Muscle layer of colon (tissue), 2 donors: Measurements from ENCODE around the gene SYT14.
"Not testable (repeated sequence)": the region's sequence is repeated elsewhere in the genome, so short reads cannot be mapped to it uniquely, and the experiment has no call there.

Source experiments
- H3K27ac ChIP-seq: one replicate; pipeline ENCODE4 v1.7.0; 2013; ENCODE audit warnings: low read depth, mild to moderate bottlenecking, low read length, moderate library complexity
- H3K27me3 ChIP-seq, 2 donors: one replicate each; pipeline ENCODE4 v1.7.0; 2013; ENCODE audit warnings: low read length in 2 of 2, mild to moderate bottlenecking in 2 of 2; ENCODE audit not compliant: insufficient read depth in 2 of 2, control insufficient read depth in 1 of 2
- H3K36me3 ChIP-seq: one replicate; pipeline ENCODE4 v1.7.0; 2013; ENCODE audit warnings: mild to moderate bottlenecking, low read length; ENCODE audit not compliant: insufficient read depth
- H3K4me1 ChIP-seq: one replicate; pipeline ENCODE4 v1.7.0; 2013; ENCODE audit warnings: mild to moderate bottlenecking, low read length; ENCODE audit not compliant: insufficient read depth
- H3K4me3 ChIP-seq, 2 donors: one replicate each; pipeline ENCODE4 v1.7.0; 2013; ENCODE audit warnings: low read length in 2 of 2, low read depth in 1 of 2, mild to moderate bottlenecking in 1 of 2, moderate library complexity in 1 of 2
- H3K9ac ChIP-seq: one replicate; pipeline ENCODE4 v1.7.0; 2013; ENCODE audit warnings: low read length
- H3K9me3 ChIP-seq: one replicate; pipeline ENCODE4 v1.7.0; 2013; ENCODE audit warnings: mild to moderate bottlenecking, low read length
- donor health status: abdominal sarcoma.
- donor health status: Adenocarcinoma of cecum.

The SYT14 gene

DNA sequence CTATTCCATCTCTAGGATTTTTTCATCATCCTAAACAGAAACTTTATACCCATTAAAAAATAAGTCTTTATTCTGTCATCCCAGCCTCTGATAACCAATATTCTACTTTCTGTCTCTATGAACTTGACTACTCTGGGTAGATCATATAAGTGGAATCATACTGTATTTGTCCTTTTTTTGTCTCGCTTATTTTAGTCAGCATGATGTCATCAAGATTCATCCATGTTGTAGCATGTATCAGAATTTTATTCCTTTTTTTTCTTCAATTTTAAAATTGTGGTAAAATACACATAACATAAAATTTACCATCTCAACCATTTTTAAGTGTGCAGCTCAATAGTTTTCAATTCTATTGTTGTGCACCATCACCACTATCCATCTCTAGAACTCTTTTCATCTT lies 90.0 kb downstream of the SYT14 start:
- no peak overlapping the region for H3K9ac ChIP-seq
- no peak overlapping the region for H3K27ac ChIP-seq
- H3K9me3 ChIP-seq = no peaks in the 10 kb centered on the region
- H3K4me3 ChIP-seq = no peak overlapping the region
- H3K36me3 ChIP-seq = no peaks in the 10 kb centered on the region
- H3K27me3 ChIP-seq = no peaks in the 10 kb centered on the region
- no peaks in the 10 kb centered on the region for H3K4me1 ChIP-seq

DNA sequence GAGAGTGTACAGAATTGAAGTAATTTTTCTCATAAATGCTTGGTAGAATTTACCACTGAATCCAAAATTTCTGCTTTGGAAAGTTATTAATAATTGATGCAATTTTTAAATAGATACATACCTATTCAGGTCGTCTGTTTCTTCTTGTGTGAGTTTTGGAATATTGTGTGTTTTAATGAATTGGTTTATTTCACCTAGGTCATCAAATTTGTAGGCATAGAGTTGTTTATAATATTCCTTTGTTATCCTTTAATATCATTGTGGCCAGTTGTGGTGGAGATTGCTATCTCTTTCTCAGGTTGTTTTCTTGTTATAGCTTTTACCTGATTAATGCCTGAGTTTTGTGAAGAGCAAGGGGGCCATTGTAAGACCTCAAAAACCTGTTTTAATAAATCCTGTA lies 93.5 kb downstream of the SYT14 start:
- Histone ChIP-seq H3K4me1 (no peaks in the 10 kb centered on the region), H3K4me3 (no peak overlapping the region), H3K9ac (no peak overlapping the region), H3K36me3 (no peaks in the 10 kb centered on the region), H3K27ac (no peak overlapping the region), H3K9me3 (no peaks in the 10 kb centered on the region), H3K27me3 (no peaks in the 10 kb centered on the region)

DNA sequence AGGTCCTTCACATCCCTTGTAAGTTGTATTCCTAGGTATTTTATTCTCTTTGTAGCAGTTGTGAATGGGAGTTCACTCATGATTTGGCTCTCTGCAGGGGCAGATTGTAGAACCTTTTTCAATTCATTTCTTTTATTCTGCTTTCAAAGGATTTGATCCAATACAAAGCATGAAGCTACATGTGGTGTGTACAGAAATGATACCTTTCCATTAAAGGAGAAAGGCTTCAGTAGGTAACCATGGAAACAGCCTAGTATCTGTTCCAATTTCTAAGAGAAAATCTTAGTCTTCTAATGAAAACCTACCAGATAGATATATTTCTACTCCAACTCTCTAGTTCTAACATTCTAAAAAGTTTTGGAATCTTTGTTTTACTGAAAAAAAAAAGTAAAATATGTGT lies 105.0 kb downstream of the SYT14 start:
- Histone ChIP-seq H3K4me1 (no peaks in the 10 kb centered on the region), H3K27me3 (no peaks in the 10 kb centered on the region), H3K36me3 (no peaks in the 10 kb centered on the region), H3K27ac (no peak overlapping the region), H3K9me3 (no peaks in the 10 kb centered on the region), H3K9ac (no peak overlapping the region), H3K4me3 (no peak overlapping the region)

DNA sequence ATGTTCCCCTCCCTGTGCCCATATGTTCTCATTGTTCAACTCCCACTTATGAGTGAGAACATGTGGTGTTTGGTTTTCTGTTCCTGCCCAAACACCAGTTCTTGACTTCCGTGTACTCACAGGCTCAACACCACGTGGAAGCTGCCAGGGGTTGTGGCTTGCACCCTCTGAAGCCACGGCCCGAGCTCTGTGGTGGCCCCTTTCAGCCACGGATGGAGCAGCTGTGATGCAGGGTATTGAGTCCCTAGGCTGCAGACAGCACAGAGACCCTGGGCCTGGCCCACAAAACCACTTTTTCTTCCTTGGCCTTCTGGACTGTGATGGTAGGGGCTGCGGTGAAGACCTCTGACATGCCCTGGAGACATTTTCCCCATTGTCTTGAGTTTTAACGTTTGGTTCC lies 111.6 kb downstream of the SYT14 start:
- Histone ChIP-seq H3K36me3 (no peaks in the 10 kb centered on the region), H3K9me3 (no peaks in the 10 kb centered on the region), H3K27ac (no peak overlapping the region), H3K27me3 (no peaks in the 10 kb centered on the region), H3K4me1 (no peaks in the 10 kb centered on the region), H3K4me3 (no peak overlapping the region), H3K9ac (no peak overlapping the region)

DNA sequence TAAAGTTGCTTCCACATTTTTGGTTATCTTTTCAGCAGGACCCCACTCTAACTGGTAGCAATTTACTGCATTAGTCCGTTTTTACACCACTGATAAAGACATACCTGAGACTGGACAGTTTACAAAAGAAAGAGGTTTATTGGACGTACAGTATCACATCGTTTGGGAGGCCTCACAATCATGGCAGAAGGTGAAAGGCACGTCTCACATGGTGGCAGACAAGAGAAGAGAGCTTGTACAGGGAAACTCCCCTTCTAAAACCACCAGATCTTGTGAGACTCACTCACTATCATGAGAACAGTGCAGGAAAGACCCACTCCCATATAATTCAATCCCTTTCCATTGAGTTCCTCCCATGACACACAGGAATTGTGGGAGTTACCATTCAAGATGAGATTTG lies 112.5 kb downstream of the SYT14 start:
- not testable (repeated sequence) for H3K9ac ChIP-seq, H3K9me3 ChIP-seq, H3K36me3 ChIP-seq, H3K4me3 ChIP-seq, H3K27ac ChIP-seq, H3K27me3 ChIP-seq, H3K4me1 ChIP-seq

DNA sequence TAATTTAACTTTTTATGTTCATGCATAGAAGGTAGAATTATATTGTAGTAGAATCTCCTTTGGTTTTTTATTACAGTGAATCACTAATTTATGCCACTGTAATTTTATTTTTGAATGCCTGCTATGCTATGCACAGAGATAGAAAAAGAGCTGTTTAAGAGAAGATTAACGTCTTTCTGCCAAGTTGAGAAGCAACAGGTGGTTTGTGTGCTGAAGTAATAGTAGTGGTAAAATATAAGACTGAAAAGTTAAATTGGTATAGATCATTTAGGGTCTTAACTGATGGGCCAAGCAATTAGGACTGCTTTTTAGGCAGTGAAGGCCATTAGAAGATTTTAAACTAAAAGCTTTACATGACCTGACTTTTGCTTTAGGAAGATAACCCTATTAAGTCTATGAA lies 115.1 kb downstream of the SYT14 start:
- no peak overlapping the region for H3K27ac ChIP-seq
- no peaks in the 10 kb centered on the region for H3K36me3 ChIP-seq
- H3K9me3 ChIP-seq = no peaks in the 10 kb centered on the region
- H3K27me3 ChIP-seq = no peaks in the 10 kb centered on the region
- no peaks in the 10 kb centered on the region for H3K4me1 ChIP-seq
- no peak overlapping the region for H3K9ac ChIP-seq
- H3K4me3 ChIP-seq = no peak overlapping the region

DNA sequence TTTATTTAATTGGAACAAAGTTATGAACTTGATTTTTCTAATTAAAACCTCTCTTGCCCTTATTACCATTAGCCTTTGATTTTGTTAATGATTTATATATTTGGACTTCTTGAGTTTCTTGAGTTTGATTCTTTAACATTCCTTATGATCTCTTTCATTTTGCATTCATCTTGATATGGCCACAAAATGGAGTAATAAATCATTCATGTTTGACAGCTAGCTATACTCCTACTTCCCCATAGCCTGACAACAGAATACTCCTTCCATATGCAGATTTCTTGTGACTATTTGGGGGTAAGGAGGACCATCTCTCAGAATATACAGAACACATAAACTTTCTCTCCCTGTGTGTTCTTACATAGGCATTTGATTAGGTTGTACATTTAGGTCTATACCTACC lies 119.6 kb downstream of the SYT14 start:
- Histone ChIP-seq H3K36me3 (no peaks in the 10 kb centered on the region), H3K9me3 (no peaks in the 10 kb centered on the region), H3K4me1 (no peaks in the 10 kb centered on the region), H3K4me3 (no peak overlapping the region), H3K27ac (no peak overlapping the region), H3K9ac (no peak overlapping the region), H3K27me3 (no peaks in the 10 kb centered on the region)

DNA sequence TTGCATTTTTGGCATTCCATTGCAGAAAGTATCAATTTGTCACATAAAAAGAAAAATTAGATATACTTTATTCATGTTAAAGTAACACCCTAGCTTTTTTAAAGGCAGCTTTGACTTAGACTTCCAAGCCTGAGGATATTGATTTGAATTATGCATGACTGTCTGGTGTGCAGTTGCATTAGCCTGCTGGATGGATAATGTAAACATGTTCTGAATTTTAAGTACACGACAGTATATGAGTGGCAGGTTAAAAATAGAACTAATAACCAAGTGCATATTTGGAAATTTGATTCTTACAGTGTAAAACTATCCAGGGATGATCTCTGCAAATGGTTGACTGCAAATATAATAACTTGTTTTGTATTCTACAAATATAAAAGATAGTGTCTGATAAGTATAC lies 124.0 kb downstream of the SYT14 start:
- Histone ChIP-seq H3K4me3 (no peak overlapping the region), H3K9me3 (no peaks in the 10 kb centered on the region), H3K4me1 (no peaks in the 10 kb centered on the region), H3K27ac (no peak overlapping the region), H3K9ac (no peak overlapping the region), H3K36me3 (no peaks in the 10 kb centered on the region), H3K27me3 (no peaks in the 10 kb centered on the region)

DNA sequence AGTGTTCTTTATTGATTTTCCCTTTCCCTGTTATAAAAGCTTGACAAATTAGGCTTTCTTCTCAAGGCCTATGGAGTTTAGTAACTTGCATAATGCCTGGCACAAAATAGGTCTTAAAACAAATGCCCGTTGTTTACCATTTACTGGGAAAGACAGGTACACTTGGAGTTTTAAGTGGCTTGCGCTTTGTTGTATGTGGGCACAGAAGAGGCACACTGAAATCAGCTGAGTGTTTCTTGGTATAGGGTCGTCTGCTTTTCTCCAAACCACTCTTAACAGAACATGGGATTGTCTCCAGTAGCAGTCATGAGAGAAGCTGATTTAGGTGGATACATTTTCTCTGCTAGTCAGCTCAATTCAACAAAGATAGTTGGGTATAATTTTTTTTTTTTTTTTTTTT lies 132.5 kb downstream of the SYT14 start:
- H3K4me3 ChIP-seq = no peak overlapping the region
- no peaks in the 10 kb centered on the region for H3K27me3 ChIP-seq
- no peak overlapping the region for H3K9ac ChIP-seq
- H3K9me3 ChIP-seq = no peaks in the 10 kb centered on the region
- H3K27ac ChIP-seq = no peak overlapping the region
- no peaks in the 10 kb centered on the region for H3K36me3 ChIP-seq
- H3K4me1 ChIP-seq = no peaks in the 10 kb centered on the region

DNA sequence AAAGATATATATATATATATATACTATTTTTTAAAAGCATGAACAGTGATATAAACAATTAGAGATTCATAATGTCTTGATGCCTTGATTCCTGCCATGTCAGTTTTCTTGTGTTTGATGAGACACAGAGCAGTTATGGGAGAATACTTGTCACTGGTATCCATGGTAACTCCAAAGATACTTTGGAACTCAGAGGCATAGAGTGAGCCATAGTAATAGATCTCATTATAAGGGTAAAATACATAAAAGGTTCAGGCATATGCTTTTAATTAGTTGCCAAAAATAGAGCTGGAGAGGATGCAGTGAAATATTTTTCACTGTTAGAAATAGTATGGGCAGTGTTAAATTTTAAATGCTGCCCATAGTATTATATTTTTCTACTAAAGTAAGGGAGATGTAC lies 134.1 kb downstream of the SYT14 start:
- no peak overlapping the region for H3K4me3 ChIP-seq
- H3K9me3 ChIP-seq = no peaks in the 10 kb centered on the region
- no peak overlapping the region for H3K27ac ChIP-seq
- H3K36me3 ChIP-seq = no peaks in the 10 kb centered on the region
- H3K27me3 ChIP-seq = no peaks in the 10 kb centered on the region
- H3K9ac ChIP-seq = no peak overlapping the region
- H3K4me1 ChIP-seq = no peaks in the 10 kb centered on the region

DNA sequence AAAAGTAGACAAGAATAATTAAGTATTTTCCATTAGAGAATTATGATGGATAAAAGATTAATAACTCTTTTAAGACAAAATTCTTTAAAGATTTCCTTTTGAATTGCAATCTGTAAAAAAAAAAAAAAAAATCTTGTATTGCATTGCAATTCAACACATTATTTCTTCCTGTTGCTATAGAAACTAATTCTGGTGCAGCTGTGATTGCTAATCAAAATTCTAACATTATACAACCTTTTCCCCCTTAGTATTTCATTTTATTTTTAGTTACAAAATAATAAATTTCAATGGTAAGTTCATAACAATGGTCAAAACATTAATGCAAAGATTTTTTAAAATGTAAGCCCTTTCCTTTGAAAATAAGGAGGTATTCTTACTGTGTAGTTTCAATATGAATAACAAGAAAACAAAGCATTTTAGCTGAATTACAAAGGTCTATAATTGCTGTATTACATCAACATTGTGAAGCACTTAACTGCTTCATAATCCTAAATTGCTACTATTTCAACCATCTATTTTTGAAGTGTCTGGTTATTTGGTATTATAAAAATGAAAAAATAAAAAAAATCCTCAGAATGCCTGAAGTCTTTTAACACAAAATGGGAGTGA lies 135.0 kb downstream of the SYT14 start:
- H3K27me3 ChIP-seq = no peaks in the 10 kb centered on the region
- no peak overlapping the region for H3K27ac ChIP-seq

DNA sequence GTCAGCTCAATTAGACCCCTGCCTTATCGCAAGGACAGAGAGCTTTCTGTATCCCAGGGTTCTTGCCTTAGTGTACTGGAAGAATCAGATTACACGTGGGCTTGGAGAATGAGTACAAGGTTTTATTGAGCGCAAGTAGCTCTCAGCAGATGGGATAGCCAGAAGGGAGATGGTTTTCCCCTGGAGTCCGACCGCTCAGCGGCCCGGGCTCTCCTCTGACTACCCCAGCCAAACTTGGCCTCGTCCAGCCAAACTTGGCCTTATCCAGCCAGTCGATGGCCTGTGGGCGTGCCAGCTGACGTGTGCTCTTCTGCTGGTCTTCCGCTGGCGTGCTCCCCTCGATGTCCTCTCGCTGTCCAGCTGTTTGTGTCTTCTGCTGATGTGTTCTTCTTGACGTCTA lies 136.9 kb downstream of the SYT14 start:
- no peaks in the 10 kb centered on the region for H3K9me3 ChIP-seq
- H3K27me3 ChIP-seq = no peaks in the 10 kb centered on the region
- no peak overlapping the region for H3K9ac ChIP-seq
- H3K4me1 ChIP-seq = no peaks in the 10 kb centered on the region
- no peak overlapping the region for H3K27ac ChIP-seq
- no peak overlapping the region for H3K4me3 ChIP-seq
- H3K36me3 ChIP-seq = no peaks in the 10 kb centered on the region

More for the DNA sequence above, 135.0 kb downstream of the SYT14 start:
- Histone ChIP-seq H3K4me3 (no peak overlapping the region), H3K9ac (no peak overlapping the region), H3K36me3 (no peaks in the 10 kb centered on the region), H3K9me3 (no peaks in the 10 kb centered on the region), H3K4me1 (no peaks in the 10 kb centered on the region)
